ENCODE results near the gene TTC21B. TPM values are rescaled to one million over a fixed set of nuclear protein-coding genes. Genes with fewer than 3 reads are reported as not detected.

Gene TTC21B
- total RNA-seq, 2 experiments from 2014 or later = 26.2 to 29.8 TPM

GRCh38 chr2:165970663-165971062 is 17.1 kb upstream of the TTC21B start:
- BruUV-seq (replicated peaks) = no TSS peak
- Histone ChIP-seq H4K20me1 (ENCODE audit: insufficient read depth, low read length) (no peaks in the 10 kb centered on the region), H3K9me2 (ENCODE audit: insufficient read depth, low read length) (no peaks in the 10 kb centered on the region), H3K79me2 (ENCODE audit: insufficient read depth, low read depth, low read length) (no peaks in the 10 kb centered on the region), H3K4me1 (ENCODE audit: insufficient read depth, low read length, poor library complexity, severe bottlenecking) (no peaks in the 10 kb centered on the region), H3K27ac (ENCODE audit: low read depth, low read length, poor library complexity, severe bottlenecking) (no peak overlapping the region), H3K4me2 (ENCODE audit: low read length) (no peak overlapping the region), H3K4me3 (ENCODE audit: low read depth, low read length, poor library complexity, severe bottlenecking) (no peak overlapping the region), H2AFZ (ENCODE audit: low read length) (no peak overlapping the region), H3K9me3 (ENCODE audit: low read length) (no peaks in the 10 kb centered on the region), H3K36me3 (ENCODE audit: insufficient read depth, low read length) (no peaks in the 10 kb centered on the region)
- DNase-seq (ENCODE audit: low spot score) = no peak
- intact Hi-C loops (cut with micrococcal nuclease; ENCODE audit: unreplicated experiment) = no loop called here
- CTCF ChIA-PET (ENCODE audit: unreplicated experiment) = no interaction called here
- TF ChIP-seq CTCF (conservative IDR thresholded peaks at IDR 0.05; ENCODE audit: low read length) = peak; percentile 34; the same call in 1 of the 2 replicates
- TF ChIP-seq EZH2phosphoT487 (IDR thresholded peaks at IDR 0.05; ENCODE audit: borderline replicate concordance, low read depth, low read length) = no peak
- POLR2A ChIA-PET = no interaction called here

GRCh38 chr2:165969227-165969626 is 15.7 kb upstream of the TTC21B start:
- no peak overlapping the region for H3K27ac ChIP-seq (ENCODE audit: low read depth, low read length, poor library complexity, severe bottlenecking)
- POLR2A ChIA-PET = no interaction called here
- H4K20me1 ChIP-seq (ENCODE audit: insufficient read depth, low read length) = no peaks in the 10 kb centered on the region
- CTCF ChIA-PET (ENCODE audit: unreplicated experiment) = no interaction called here
- H3K4me1 ChIP-seq (ENCODE audit: insufficient read depth, low read length, poor library complexity, severe bottlenecking) = no peaks in the 10 kb centered on the region
- BruUV-seq (replicated peaks) = no TSS peak
- H3K79me2 ChIP-seq (ENCODE audit: insufficient read depth, low read depth, low read length) = no peaks in the 10 kb centered on the region
- H3K36me3 ChIP-seq (ENCODE audit: insufficient read depth, low read length) = no peaks in the 10 kb centered on the region
- H2AFZ ChIP-seq (ENCODE audit: low read length) = no peak overlapping the region
- no peak for DNase-seq (ENCODE audit: low spot score)
- intact Hi-C loops (cut with micrococcal nuclease; ENCODE audit: unreplicated experiment) = no loop called here
- no peaks in the 10 kb centered on the region for H3K9me3 ChIP-seq (ENCODE audit: low read length)
- TF ChIP-seq CTCF (conservative IDR thresholded peaks at IDR 0.05; ENCODE audit: low read length) (no peak), EZH2phosphoT487 (IDR thresholded peaks at IDR 0.05; ENCODE audit: borderline replicate concordance, low read depth, low read length) (no peak)
- no peak overlapping the region for H3K4me3 ChIP-seq (ENCODE audit: low read depth, low read length, poor library complexity, severe bottlenecking)
- no peak overlapping the region for H3K4me2 ChIP-seq (ENCODE audit: low read length)
- H3K9me2 ChIP-seq (ENCODE audit: insufficient read depth, low read length) = no peaks in the 10 kb centered on the region

GRCh38 chr2:165967746-165968145 is 14.2 kb upstream of the TTC21B start:
- Histone ChIP-seq H4K20me1 (ENCODE audit: insufficient read depth, low read length) (no peaks in the 10 kb centered on the region), H3K79me2 (ENCODE audit: insufficient read depth, low read depth, low read length) (no peaks in the 10 kb centered on the region), H2AFZ (ENCODE audit: low read length) (no peak overlapping the region), H3K27ac (ENCODE audit: low read depth, low read length, poor library complexity, severe bottlenecking) (no peak overlapping the region), H3K36me3 (ENCODE audit: insufficient read depth, low read length) (no peaks in the 10 kb centered on the region), H3K9me2 (ENCODE audit: insufficient read depth, low read length) (no peaks in the 10 kb centered on the region), H3K4me1 (ENCODE audit: insufficient read depth, low read length, poor library complexity, severe bottlenecking) (no peaks in the 10 kb centered on the region), H3K4me2 (ENCODE audit: low read length) (no peak overlapping the region), H3K9me3 (ENCODE audit: low read length) (no peaks in the 10 kb centered on the region), H3K4me3 (ENCODE audit: low read depth, low read length, poor library complexity, severe bottlenecking) (no peak overlapping the region)
- no TSS peak for BruUV-seq (replicated peaks)
- POLR2A ChIA-PET = no interaction called here
- intact Hi-C loops (cut with micrococcal nuclease; ENCODE audit: unreplicated experiment) = no loop called here
- CTCF ChIA-PET (ENCODE audit: unreplicated experiment) = no interaction called here
- no peak for DNase-seq (ENCODE audit: low spot score)
- TF ChIP-seq EZH2phosphoT487 (IDR thresholded peaks at IDR 0.05; ENCODE audit: borderline replicate concordance, low read depth, low read length) (no peak), CTCF (conservative IDR thresholded peaks at IDR 0.05; ENCODE audit: low read length) (no peak)

Data from OCI-LY7 (cell line).